Panc1 (cell line): ENCODE data around the gene UPF1. TPM values are rescaled to one million over a fixed set of nuclear protein-coding genes. Genes with fewer than 3 reads are reported as not detected.

Source experiments
- ATAC-seq: fragments of 200-7000 bp; cut with Tn5 transposase; 2 replicates; pipeline ENCODE4 v1.9.1; 2020; ENCODE audit warnings: mild to moderate bottlenecking, moderate library complexity
- BruUV-seq: library from RNA; stranded (reverse); fragments of 400-500 nt; replicated peaks from 2 replicates; lab custom pipeline; 2021; lab: Mats Ljungman, UMichigan
- CTCF ChIA-PET: fragments of 300-600 bp; sonication (Branson Sonifier 250); formaldehyde crosslinking; loops from one replicate; lab custom pipeline; 2022; ENCODE audit warnings: antibody characterized with exemption; lab: Charles Lee
- POLR2A ChIA-PET: fragments of 300-600 bp; sonication (Branson Sonifier 250); formaldehyde crosslinking; loops from one replicate; lab custom pipeline; 2022; ENCODE audit warnings: antibody characterized with exemption; lab: Charles Lee
- DNase-seq: peaks from one replicate; pipeline ENCODE4 v3.0.0-alpha.2; 2010; ENCODE audit warnings: low read depth, low spot score
- H3K27ac ChIP-seq: 2 replicates; pipeline ENCODE4 v1.5.1; 2011; ENCODE audit warnings: mild to moderate bottlenecking, low read length, inconsistent platforms
- H3K27me3 ChIP-seq: fragments of 200-500 bp; sonication (Bioruptor generic); 2 replicates; pipeline ENCODE4 v1.6.0; 2014; ENCODE audit warnings: low read length, inconsistent platforms; ENCODE audit not compliant: control insufficient read depth, insufficient read depth
- H3K36me3 ChIP-seq: fragments of 200-500 bp; sonication (Bioruptor generic); 2 replicates; pipeline ENCODE4 v1.5.1; 2014; ENCODE audit warnings: inconsistent platforms, mild to moderate bottlenecking, low read length, moderate library complexity; ENCODE audit not compliant: control insufficient read depth, insufficient read depth
- H3K4me1 ChIP-seq: 2 replicates; pipeline ENCODE4 v1.5.1; 2011; ENCODE audit warnings: inconsistent platforms, mild to moderate bottlenecking, low read length, moderate library complexity; ENCODE audit not compliant: control insufficient read depth, insufficient read depth
- H3K4me3 ChIP-seq, 2 experiments: 2 replicates each; pipeline ENCODE4 v1.5.1; 2011 to 2012; ENCODE audit warnings: low read depth in 2 of 2, low read length in 2 of 2, mild to moderate bottlenecking in 2 of 2, inconsistent platforms in 1 of 2, moderate library complexity in 1 of 2
- H3K9me3 ChIP-seq: fragments of 200-500 bp; sonication (Bioruptor generic); 2 replicates; pipeline ENCODE4 v1.5.1; 2014; ENCODE audit warnings: low read depth, mild to moderate bottlenecking, inconsistent platforms, low read length, moderate library complexity; ENCODE audit not compliant: control insufficient read depth, insufficient read depth
- CTCF ChIP-seq: fragments of 450-650 bp; IDR thresholded peaks from 2 replicates; pipeline ENCODE4 v1.5.1; 2017; ENCODE audit warnings: mild to moderate bottlenecking
- POLR2AphosphoS5 ChIP-seq: IDR thresholded peaks from 2 replicates; pipeline ENCODE4 v1.6.1; 2012; ENCODE audit warnings: mild to moderate bottlenecking, low read depth, low read length, moderate library complexity
- REST ChIP-seq, 2 experiments: IDR thresholded peaks; 2 replicates each; pipeline ENCODE4 v1.6.1; 2011 to 2012; ENCODE audit warnings: low read depth in 2 of 2, control low read depth in 1 of 2, low read length in 1 of 2, mild to moderate bottlenecking in 1 of 2, moderate library complexity in 1 of 2; ENCODE audit not compliant: insufficient read depth in 1 of 2
- SIN3A ChIP-seq: IDR thresholded peaks from 2 replicates; pipeline ENCODE4 v1.6.1; 2012; ENCODE audit warnings: low read depth, mild to moderate bottlenecking, low read length, moderate library complexity, borderline replicate concordance; ENCODE audit not compliant: insufficient read depth
- TCF7L2 ChIP-seq: IDR thresholded peaks from 2 replicates; pipeline ENCODE4 v1.6.1; 2011; ENCODE audit warnings: mild to moderate bottlenecking, low read depth, low read length, inconsistent platforms
- in situ Hi-C: cut with HindIII; loops from 2 replicates; pipeline ENCODE4 v1.10.0; 2016; ENCODE audit warnings: low sequenced_read_pairs, low pct_unique_long_range_greater_than_20kb
- intact Hi-C: fragments of 100-400 bp; cut with micrococcal nuclease; formaldehyde crosslinking; loops from one replicate; pipeline ENCODE4 v1.10.0; 2022; ENCODE audit not compliant: unreplicated experiment
- total RNA-seq: library from RNA; stranded (reverse); gene quantifications from one replicate; pipeline ENCODE4 v1.2.1, GENCODE V29; 2021; ENCODE audit not compliant: unreplicated experiment

The UPF1 gene
- total RNA-seq, 1 experiment from 2014 or later = 62.2 TPM

DNA sequence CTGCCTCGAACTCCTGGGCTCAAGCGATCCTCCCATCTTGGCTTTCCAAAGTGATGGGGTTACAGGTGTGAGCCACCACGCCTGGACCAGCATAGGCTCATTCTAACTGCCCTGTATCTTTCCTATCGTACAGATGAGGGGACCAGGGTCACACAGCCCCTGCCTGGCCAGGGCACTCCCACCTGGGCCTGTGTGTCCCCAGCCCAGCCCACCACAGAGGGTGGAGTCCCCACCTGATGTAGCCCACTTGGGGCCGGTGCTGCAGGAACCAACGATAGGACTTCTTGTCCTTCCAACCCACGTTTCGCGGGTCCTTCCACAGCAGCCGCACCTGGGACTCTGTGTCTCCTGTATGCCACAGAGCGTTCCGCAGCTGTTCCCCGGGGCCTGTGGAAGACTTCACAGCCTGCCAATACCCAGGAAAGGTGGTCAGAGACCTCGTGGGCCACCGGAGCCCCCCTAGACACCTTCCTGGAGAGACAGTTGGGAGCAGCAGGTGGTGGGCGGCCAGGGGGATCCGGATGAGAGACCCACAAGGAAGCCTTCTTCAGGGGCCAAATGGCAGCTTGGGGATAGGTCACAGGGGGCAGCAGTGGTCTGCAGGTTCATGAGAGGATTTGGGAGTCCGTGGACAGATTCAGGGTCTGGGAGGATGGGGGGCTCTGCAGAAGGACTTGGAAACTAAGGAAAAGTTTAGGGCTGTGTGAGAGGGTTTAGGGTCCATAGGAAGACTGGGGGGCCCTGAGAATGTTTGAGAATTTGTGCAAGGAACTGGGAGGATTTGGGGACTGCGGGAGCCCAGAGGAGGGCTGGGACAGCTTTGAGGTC, 47.6 kb upstream of the UPF1 start:
- no TSS peak for BruUV-seq
- Histone ChIP-seq H3K4me1 (no peaks in the 10 kb centered on the region), H3K27ac (no peak overlapping the region), H3K27me3 (no peaks in the 10 kb centered on the region; the same call in 1 of the 2 replicates), H3K9me3 (no peaks in the 10 kb centered on the region), H3K4me3 (no peak overlapping the region), H3K36me3 (no peaks in the 10 kb centered on the region)
- ATAC-seq (no peak), DNase-seq (no peak)
- POLR2A ChIA-PET = no interaction called here
- in situ Hi-C loops = no loop called here
- intact Hi-C loops = loop anchor here (10.0 kb wide), 1 partner anchor 61 kb away; no protein-coding TSS in a partner anchor
- CTCF ChIA-PET = no interaction called here
- TF ChIP-seq CTCF = no peak
- no peak for TF ChIP-seq SIN3A
- no peak for TF ChIP-seq TCF7L2
- TF ChIP-seq REST (IDR thresholded peaks at IDR 0.05; ENCODE audit: insufficient read depth in 1 of 2, low read depth in 2 of 2, low read length in 1 of 2) = no peak
- TF ChIP-seq POLR2AphosphoS5 = no peak

DNA sequence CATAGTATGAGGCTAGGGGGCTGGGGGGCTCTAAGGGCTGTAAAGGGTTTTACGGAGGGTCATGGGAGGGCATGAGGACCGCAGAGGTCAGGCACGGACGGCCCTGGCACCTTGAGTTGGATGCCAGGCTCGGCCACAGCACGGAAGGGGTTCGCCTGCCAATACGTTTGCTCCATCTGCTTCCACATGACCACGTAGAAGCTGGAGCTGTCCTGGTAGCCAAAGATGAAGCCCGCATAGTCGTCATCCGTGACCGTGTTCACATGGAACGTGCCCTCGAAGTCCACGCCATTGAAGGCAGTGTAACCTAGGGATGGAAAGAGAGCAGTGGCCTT, 47.0 kb upstream of the UPF1 start:
- no peak for DNase-seq
- Histone ChIP-seq H3K9me3 (no peaks in the 10 kb centered on the region), H3K36me3 (no peaks in the 10 kb centered on the region), H3K4me3 (0 out of 4 replicates have a peak overlapping the region, but pooled peaks of 1 of the 2 experiments have one; percentile 14), H3K27ac (no peak overlapping the region), H3K27me3 (no peaks in the 10 kb centered on the region; the same call in 1 of the 2 replicates), H3K4me1 (no peaks in the 10 kb centered on the region)
- intact Hi-C loops (loop anchor here (10.0 kb wide), 1 partner anchor 60 kb away; no protein-coding TSS in a partner anchor), in situ Hi-C loops (no loop called here)
- CTCF ChIA-PET = no interaction called here
- POLR2A ChIA-PET = no interaction called here
- no peak for TF ChIP-seq TCF7L2
- TF ChIP-seq SIN3A = no peak
- TF ChIP-seq REST (IDR thresholded peaks at IDR 0.05; ENCODE audit: insufficient read depth in 1 of 2, low read depth in 2 of 2, low read length in 1 of 2) = no peak
- TF ChIP-seq CTCF = no peak
- TF ChIP-seq POLR2AphosphoS5 = no peak
- no peak for ATAC-seq
- no TSS peak for BruUV-seq
